ENCODE results near the gene ZC3H11A. TPM values are rescaled to one million over a fixed set of nuclear protein-coding genes. Genes with fewer than 3 reads are reported as not detected.

Gene ZC3H11A
- total and polyA plus RNA-seq, 2 of the 13 experiments (the other 11 are each of a cell fraction or from before 2014, with no cell fraction given), result 56.9 to 59.7 TPM

GRCh38 chr1:203843435-203843834, 48.0 kb downstream of the ZC3H11A start:
- no peak for DNase-seq (ENCODE audit: low spot score)
- H3K36me3 ChIP-seq (replicated peaks in 1 of 2; ENCODE audit: control insufficient read depth in 1 of 2, insufficient read depth in 2 of 2, low read length in 2 of 2), result peaks cover 15 to 70% of the 10 kb centered on the region in 2 experiments
- no peak overlapping the region for H3K4me2 ChIP-seq (ENCODE audit: low read depth, low read length)
- intact Hi-C loops (cut with micrococcal nuclease; ENCODE audit: unreplicated experiment) (no loop called here), in situ Hi-C loops (cut with HindIII; ENCODE audit: extremely low pct_ligation_motif_present, low pct_unique_long_range_greater_than_20kb) (no loop called here)
- H3K79me2 ChIP-seq (ENCODE audit: insufficient read depth, low read length), result no peaks in the 10 kb centered on the region
- 93% methylated on average over 1 of the region's 1 CpG for WGBS (ENCODE audit: low lambda C conversion rate)
- TF ChIP-seq ZNF343 (CRISPR knock-in tag; IDR thresholded peaks at IDR 0.05) (no peak), ZBTB4 (CRISPR knock-in tag; IDR thresholded peaks at IDR 0.05; ENCODE audit: borderline replicate concordance) (no peak), HCFC1 (IDR thresholded peaks at IDR 0.05; ENCODE audit: low read depth, low read length) (no peak), POLR2G (IDR thresholded peaks at IDR 0.05; ENCODE audit: low read depth, low read length) (no peak), NR2F1 (CRISPR knock-in tag; IDR thresholded peaks at IDR 0.05) (no peak)
- H4K20me1 ChIP-seq (ENCODE audit: insufficient read depth, low read length), result no peaks in the 10 kb centered on the region; the same call in 1 of the 2 replicates
- no peaks in the 10 kb centered on the region for H3K4me1 ChIP-seq (ENCODE audit: insufficient read depth, low read length)
- ATAC-seq, result no peak
- POLR2A ChIA-PET, result no interaction called here
- no peak for FAIRE-seq
- CTCF ChIA-PET (ENCODE audit: low intra/inter-chr PET ratio, low total read pairs), result no interaction called here
- no peaks in the 10 kb centered on the region for H3K27me3 ChIP-seq (ENCODE audit: control insufficient read depth in 1 of 2, insufficient read depth in 2 of 2, low read length in 2 of 2)
- no peaks in the 10 kb centered on the region for H3K9me3 ChIP-seq (ENCODE audit: low read length)
- H3K27ac ChIP-seq (ENCODE audit: extremely low read length, insufficient read depth, low read length), result no peak overlapping the region
- H3K4me3 ChIP-seq (replicated peaks in 1 of 3; ENCODE audit: insufficient read depth in 1 of 3, low read depth in 2 of 3, low read length in 3 of 3), result no peak overlapping the region
- no peak overlapping the region for H3K9ac ChIP-seq (ENCODE audit: insufficient read depth, low read depth, low read length)
- no peak overlapping the region for H2AFZ ChIP-seq (ENCODE audit: low read length)
- no TSS peak for BruUV-seq (replicated peaks)

Small RNA genes lying within 50 kb of the gene (small RNA-seq; reads per million reads assigned to genes)
- gene ZC3H11A (ENCODE audit: insufficient read depth in 2 of 3, insufficient read length in 3 of 3, low read depth in 2 of 3, low replicate concordance in 1 of 3), result 0 to 6.8 (median 0.33) reads per million in 3 experiments

Other genes starting within 250 kb of the ZC3H11A start
- 6.2 and 12.4 TPM in 2 replicates for gene ATP2B4, start 168.8 kb upstream of the ZC3H11A start, total RNA-seq (2016; rRNA removed; fragmentation: Illumina TruSeq; extraction: Trizol)
- gene ATP2B4, start 168.8 kb upstream of the ZC3H11A start, polyA plus RNA-seq (2011; rRNA removed), result 9.0 and 9.9 TPM in 2 replicates
- gene LAX1, start 30.4 kb upstream of the ZC3H11A start, total RNA-seq (2016; rRNA removed; fragmentation: Illumina TruSeq; extraction: Trizol), result not detected in 2 replicates
- gene LAX1, start 30.4 kb upstream of the ZC3H11A start, polyA plus RNA-seq (2011; rRNA removed), result not detected in 2 replicates
- gene ZBED6, start within 50 bp of the ZC3H11A start, total RNA-seq (2016; rRNA removed; fragmentation: Illumina TruSeq; extraction: Trizol), result 12.5 and 17.2 TPM in 2 replicates
- gene ZBED6, start within 50 bp of the ZC3H11A start, polyA plus RNA-seq (2011; rRNA removed), result 6.8 and 9.3 TPM in 2 replicates
- gene SNRPE, start 66.0 kb downstream of the ZC3H11A start, total RNA-seq (2016; rRNA removed; fragmentation: Illumina TruSeq; extraction: Trizol), result 281 and 397 TPM in 2 replicates
- 99.9 and 146 TPM in 2 replicates for gene SNRPE, start 66.0 kb downstream of the ZC3H11A start, polyA plus RNA-seq (2011; rRNA removed)